HCT116 (cell line): ENCODE measurements around the gene METTL13.

ENCODE experiments used
- CBX3 ChIP-seq: IDR thresholded peaks from 2 replicates; pipeline ENCODE4 v1.6.1; 2012; ENCODE audit warnings: low read depth
- EZH2phosphoT487 ChIP-seq: fragments of 200-600 bp; IDR thresholded peaks from 2 replicates; pipeline ENCODE4 v1.6.1; 2018; ENCODE audit warnings: antibody characterized with exemption, borderline replicate concordance
- POLR2A ChIP-seq: IDR thresholded peaks from 2 replicates; pipeline ENCODE4 v1.7.0; 2011; ENCODE audit warnings: borderline replicate concordance; ENCODE audit not compliant: insufficient read depth, insufficient read length; ENCODE audit errors: extremely low read depth
- POLR2AphosphoS5 ChIP-seq: IDR thresholded peaks from 2 replicates; pipeline ENCODE4 v1.6.1; 2011; ENCODE audit warnings: mild to moderate bottlenecking, low read depth, low read length, moderate library complexity
- SRF ChIP-seq: IDR thresholded peaks from 2 replicates; pipeline ENCODE4 v1.6.1; 2012; ENCODE audit warnings: low read depth
- TCF7L2 ChIP-seq: IDR thresholded peaks from 2 replicates; pipeline ENCODE4 v1.7.0; 2011; ENCODE audit warnings: borderline replicate concordance, inconsistent platforms; ENCODE audit not compliant: insufficient read depth, insufficient read length; ENCODE audit errors: extremely low read depth
- YY1 ChIP-seq: IDR thresholded peaks from 2 replicates; pipeline ENCODE4 v1.6.1; 2011; ENCODE audit warnings: low read length, low read depth, moderate library complexity, mild to moderate bottlenecking; ENCODE audit not compliant: insufficient replicate concordance; ENCODE audit errors: extremely low read depth
- ZFX ChIP-seq: fragments of 450-650 bp; IDR thresholded peaks from 2 replicates; pipeline ENCODE4 v1.6.1; 2017
- TF ChIP-seq, protein P1 (sequence below): IDR thresholded peaks from 2 replicates; pipeline ENCODE4 v1.6.1; 2011; ENCODE audit warnings: mild to moderate bottlenecking, low read length, moderate library complexity; ENCODE audit not compliant: insufficient replicate concordance; ENCODE audit errors: extremely low read depth
- TF ChIP-seq, protein P2 (sequence below), 3 experiments: fragments of 200-600 bp in 1 of 3; sonication (generic) in 1 of 3; IDR thresholded peaks in 2 of 3; conservative IDR thresholded peaks in 1 of 3; 2 replicates each; pipeline ENCODE4 v1.5.1; 2012 to 2017; ENCODE audit warnings: low read depth in 2 of 3, low read length in 2 of 3, antibody characterized with exemption in 1 of 3, borderline replicate concordance in 1 of 3, control low read depth in 1 of 3, mild to moderate bottlenecking in 1 of 3, mixed read lengths in 1 of 3, mixed run types in 1 of 3, moderate library complexity in 1 of 3; ENCODE audit not compliant: insufficient read depth in 1 of 3
- TF ChIP-seq, protein P3 (sequence below): IDR thresholded peaks from 2 replicates; pipeline ENCODE4 v1.6.1; 2012

DNA sequence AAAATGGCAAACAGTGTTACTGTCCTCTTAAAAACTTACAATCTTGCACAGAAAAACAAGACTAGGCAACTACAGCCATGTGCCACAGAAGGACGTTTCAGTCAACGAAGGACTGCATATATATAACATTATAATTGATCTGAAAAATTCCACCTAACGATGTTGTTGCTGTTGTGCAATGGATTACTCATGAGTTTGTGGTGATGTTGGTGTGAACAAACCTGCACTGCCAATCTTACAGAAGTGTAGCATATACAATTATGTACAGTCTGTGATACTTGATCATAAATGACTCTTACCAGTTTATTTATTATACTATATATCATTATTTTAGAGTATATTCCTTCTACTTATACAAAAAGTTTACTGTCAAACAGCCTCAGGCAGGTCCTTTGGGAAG is 32.8 kb upstream of the METTL13 start:
- TF ChIP-seq, protein P1, sequence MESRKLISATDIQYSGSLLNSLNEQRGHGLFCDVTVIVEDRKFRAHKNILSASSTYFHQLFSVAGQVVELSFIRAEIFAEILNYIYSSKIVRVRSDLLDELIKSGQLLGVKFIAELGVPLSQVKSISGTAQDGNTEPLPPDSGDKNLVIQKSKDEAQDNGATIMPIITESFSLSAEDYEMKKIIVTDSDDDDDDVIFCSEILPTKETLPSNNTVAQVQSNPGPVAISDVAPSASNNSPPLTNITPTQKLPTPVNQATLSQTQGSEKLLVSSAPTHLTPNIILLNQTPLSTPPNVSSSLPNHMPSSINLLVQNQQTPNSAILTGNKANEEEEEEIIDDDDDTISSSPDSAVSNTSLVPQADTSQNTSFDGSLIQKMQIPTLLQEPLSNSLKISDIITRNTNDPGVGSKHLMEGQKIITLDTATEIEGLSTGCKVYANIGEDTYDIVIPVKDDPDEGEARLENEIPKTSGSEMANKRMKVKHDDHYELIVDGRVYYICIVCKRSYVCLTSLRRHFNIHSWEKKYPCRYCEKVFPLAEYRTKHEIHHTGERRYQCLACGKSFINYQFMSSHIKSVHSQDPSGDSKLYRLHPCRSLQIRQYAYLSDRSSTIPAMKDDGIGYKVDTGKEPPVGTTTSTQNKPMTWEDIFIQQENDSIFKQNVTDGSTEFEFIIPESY = no peak
- TF ChIP-seq, protein P2, sequence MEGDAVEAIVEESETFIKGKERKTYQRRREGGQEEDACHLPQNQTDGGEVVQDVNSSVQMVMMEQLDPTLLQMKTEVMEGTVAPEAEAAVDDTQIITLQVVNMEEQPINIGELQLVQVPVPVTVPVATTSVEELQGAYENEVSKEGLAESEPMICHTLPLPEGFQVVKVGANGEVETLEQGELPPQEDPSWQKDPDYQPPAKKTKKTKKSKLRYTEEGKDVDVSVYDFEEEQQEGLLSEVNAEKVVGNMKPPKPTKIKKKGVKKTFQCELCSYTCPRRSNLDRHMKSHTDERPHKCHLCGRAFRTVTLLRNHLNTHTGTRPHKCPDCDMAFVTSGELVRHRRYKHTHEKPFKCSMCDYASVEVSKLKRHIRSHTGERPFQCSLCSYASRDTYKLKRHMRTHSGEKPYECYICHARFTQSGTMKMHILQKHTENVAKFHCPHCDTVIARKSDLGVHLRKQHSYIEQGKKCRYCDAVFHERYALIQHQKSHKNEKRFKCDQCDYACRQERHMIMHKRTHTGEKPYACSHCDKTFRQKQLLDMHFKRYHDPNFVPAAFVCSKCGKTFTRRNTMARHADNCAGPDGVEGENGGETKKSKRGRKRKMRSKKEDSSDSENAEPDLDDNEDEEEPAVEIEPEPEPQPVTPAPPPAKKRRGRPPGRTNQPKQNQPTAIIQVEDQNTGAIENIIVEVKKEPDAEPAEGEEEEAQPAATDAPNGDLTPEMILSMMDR (IDR thresholded peaks at IDR 0.05 in 2 of 3, conservative IDR thresholded peaks at IDR 0.05 in 1 of 3; ENCODE audit: borderline replicate concordance in 1 of 3, insufficient read depth in 1 of 3, low read depth in 2 of 3, low read length in 2 of 3) = no peak
- TF ChIP-seq TCF7L2 (no peak), YY1 (no peak), POLR2AphosphoS5 (no peak), CBX3 (no peak), POLR2A (no peak), SRF (no peak), EZH2phosphoT487 (no peak), ZFX (no peak)
- TF ChIP-seq, protein P3, sequence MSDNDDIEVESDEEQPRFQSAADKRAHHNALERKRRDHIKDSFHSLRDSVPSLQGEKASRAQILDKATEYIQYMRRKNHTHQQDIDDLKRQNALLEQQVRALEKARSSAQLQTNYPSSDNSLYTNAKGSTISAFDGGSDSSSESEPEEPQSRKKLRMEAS = no peak
